Left renal cortex interstitium (tissue), 4 donors: ENCODE results near the gene NEURL1B. TPM values are rescaled to one million over a fixed set of nuclear protein-coding genes. Genes with fewer than 3 reads are reported as not detected.
"Not testable (repeated sequence)": the region's sequence is repeated elsewhere in the genome, so short reads cannot be mapped to it uniquely, and the experiment has no call there.

ENCODE experiments used
- DNase-seq, 4 donors: peaks; one replicate each; pipeline ENCODE4 v3.0.0-alpha.2; 2013; ENCODE audit warnings: low read depth in 4 of 4, low spot score in 2 of 4, missing footprints in 1 of 4
- polyA plus RNA-seq, 4 donors: library from polyadenylated mRNA; unstranded; fragments of 120-200 nt; gene quantifications; one replicate each; pipeline ENCODE4 v1.2.1, GENCODE V29; 2013; ENCODE audit not compliant: insufficient read length in 4 of 4

Gene NEURL1B, protein sequence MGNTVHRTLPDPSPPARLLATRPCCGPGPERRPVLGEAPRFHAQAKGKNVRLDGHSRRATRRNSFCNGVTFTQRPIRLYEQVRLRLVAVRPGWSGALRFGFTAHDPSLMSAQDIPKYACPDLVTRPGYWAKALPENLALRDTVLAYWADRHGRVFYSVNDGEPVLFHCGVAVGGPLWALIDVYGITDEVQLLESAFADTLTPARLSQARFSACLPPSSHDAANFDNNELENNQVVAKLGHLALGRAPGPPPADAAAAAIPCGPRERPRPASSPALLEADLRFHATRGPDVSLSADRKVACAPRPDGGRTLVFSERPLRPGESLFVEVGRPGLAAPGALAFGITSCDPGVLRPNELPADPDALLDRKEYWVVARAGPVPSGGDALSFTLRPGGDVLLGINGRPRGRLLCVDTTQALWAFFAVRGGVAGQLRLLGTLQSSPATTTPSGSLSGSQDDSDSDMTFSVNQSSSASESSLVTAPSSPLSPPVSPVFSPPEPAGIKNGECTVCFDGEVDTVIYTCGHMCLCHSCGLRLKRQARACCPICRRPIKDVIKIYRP
- 10 to 100 TPM; 13.6 to 17.0 (median 15.4) TPM for polyA plus RNA-seq

DNA sequence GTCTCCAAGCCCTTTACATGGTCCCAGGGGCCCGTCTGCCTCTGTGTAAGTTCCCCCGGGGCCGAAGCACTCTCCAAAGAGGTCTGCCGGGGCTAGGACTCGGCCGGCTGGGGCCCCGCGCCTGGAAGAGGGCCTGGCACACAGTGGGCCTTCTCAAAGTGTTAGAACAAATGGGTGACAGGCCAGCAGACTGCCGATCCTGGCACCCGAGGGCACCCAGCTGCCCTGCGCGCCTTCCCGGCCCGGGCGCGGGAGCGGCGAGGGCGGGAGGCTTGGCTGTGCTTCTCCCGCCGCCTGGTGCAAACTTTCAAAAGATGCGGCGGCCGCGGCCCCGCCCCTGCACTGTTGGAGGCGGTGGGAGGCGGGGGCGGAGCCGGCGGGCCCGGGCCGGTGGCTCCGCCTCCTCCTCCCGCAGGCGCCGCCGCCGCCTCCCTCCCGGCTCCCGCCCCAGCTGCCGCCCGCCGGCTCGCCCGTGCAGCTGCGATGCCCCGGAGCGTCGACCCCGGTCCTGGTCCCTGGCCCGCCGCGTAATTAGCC, at the start of gene NEURL1B:
TSS of gene NEURL1B (plus strand) at position 442 of the 537 bp plus-strand sequence. CDS start 144 bp downstream, outside the sequence.
- peak in 2 of 4 donors; percentile 65 to 66 for DNase-seq

DNA sequence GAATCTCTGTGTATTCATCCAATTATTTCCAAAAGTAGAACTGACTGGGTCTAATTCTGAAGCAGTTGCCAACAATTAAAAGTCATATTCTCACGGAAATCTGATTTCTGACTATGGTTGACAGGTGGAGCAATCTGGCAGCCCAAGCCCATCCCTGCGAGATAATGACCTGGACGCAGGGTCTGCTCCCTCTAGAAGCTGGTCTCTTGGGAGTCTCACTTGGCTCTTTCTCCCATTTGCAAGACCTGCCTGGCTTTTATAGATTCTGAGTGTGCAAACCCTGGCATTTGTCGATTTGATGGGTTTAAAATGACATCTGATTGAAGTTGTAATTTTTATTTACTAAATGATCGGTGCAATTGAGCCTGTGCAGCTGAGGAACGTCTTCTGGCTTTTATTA, 49.4 kb upstream of the NEURL1B start:
- no peak for DNase-seq

DNA sequence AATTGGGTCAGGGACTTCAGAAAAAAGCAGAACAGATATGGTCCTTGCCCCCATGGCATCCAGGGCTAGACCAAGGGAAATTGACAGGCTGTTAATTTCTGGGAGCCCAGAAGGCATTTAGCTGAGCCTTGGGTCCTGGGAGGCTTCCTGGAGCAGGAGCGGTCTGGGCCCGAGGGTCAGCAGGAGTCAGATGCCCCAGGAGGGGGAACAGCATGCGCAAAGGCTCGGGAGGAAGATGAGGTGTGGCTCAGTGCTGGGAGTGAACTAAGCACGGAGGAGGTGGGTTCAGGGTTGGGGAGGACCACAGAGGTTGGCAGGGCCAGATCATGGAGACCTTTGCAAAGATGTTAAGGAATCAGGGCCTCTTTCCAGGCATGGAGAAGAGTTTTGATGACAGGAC, 48.2 kb upstream of the NEURL1B start:
- DNase-seq = no peak

DNA sequence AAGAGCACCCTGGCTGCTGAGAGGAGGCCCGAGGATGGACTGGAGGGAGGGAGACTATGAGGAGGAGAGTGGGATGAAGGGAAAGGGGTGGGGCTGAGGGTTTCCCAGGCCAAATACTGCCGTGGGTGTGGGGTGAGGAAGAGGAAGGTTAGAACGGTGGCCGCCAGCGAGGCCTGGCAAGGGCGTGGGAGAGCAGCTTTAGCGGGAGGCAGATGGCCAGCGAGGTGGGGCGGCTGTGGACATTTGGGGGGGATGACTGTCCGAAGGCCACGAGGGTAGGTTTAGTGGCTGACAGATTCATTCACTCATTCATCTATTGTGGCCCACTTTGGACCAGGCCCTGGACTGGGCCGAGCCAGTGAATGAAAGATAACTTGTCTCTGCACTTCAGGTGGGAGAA, 47.8 kb upstream of the NEURL1B start:
- DNase-seq = no peak

DNA sequence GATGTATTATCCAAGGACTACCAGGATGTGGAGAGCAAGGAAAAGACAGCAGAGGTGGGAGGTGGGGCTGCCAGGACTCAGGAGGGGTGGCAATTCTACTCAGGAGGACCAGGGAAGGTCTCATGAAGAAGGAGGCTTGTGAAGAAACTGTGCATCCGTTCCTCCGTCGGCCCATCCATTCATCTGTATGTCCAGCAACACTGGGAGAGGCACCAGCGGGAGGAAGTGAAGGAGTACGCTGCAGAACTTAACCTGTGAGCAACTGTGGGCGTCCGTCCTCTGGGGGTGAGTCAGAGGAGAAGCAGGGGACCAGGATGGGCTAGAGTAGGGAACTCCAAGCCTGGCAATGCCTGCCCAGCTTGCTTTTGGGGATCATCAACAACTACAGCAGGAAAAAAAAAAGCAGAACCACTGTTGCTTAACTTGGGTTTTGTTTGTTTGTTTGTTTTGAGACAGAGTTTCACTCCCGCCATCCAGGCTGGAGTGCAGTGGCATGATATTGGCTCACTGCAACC, 47.3 kb upstream of the NEURL1B start:
- no peak for DNase-seq

DNA sequence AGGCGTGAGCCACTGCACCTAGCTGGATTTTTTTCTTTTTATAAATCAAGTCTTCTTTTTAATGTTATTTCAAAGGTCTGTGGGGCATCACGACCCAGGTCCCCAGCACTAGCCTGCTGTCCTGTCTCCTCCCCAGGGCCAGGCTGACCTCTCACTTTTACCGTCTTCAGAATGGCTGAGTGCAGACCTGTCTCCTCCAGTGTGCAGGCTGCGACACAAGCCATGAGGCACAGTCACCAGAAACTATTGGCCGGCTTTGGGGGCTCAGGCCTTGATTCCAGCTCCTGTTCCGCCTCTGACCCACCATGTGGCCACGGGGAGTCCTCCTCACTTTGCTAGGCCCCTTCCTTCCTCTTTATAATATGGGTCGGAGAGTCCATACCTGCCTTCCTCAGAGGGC, 46.6 kb upstream of the NEURL1B start:
- DNase-seq = no peak

DNA sequence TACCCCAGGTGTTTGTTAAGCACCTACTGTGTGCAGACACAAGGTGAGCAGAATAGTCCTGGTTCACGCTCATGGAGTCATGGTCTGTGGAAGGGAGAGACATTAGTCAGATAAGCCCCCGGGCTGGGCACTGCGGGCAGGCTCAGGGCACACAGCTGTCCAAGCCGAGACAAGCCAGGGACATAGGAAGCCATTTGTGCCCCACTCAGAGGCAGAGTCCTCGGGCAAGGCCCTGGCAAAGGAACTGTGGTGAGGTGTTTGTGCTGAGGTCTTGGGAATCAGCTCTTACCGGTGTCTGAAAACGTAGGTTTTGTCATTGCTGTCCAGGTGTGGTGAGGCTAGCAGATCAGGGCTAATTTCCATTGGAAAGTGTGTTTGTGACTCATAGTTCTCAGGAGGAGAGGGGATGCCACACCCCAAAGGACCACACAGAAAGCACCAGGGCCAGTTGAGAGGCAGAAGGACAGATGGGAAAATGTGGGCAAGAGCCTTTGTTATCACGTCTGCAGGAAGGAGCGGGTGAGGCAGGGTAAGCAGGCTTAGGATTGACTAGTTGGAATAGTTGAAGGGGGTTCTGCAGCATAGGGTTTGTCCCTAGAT, 46.1 kb upstream of the NEURL1B start:
- DNase-seq = no peak

DNA sequence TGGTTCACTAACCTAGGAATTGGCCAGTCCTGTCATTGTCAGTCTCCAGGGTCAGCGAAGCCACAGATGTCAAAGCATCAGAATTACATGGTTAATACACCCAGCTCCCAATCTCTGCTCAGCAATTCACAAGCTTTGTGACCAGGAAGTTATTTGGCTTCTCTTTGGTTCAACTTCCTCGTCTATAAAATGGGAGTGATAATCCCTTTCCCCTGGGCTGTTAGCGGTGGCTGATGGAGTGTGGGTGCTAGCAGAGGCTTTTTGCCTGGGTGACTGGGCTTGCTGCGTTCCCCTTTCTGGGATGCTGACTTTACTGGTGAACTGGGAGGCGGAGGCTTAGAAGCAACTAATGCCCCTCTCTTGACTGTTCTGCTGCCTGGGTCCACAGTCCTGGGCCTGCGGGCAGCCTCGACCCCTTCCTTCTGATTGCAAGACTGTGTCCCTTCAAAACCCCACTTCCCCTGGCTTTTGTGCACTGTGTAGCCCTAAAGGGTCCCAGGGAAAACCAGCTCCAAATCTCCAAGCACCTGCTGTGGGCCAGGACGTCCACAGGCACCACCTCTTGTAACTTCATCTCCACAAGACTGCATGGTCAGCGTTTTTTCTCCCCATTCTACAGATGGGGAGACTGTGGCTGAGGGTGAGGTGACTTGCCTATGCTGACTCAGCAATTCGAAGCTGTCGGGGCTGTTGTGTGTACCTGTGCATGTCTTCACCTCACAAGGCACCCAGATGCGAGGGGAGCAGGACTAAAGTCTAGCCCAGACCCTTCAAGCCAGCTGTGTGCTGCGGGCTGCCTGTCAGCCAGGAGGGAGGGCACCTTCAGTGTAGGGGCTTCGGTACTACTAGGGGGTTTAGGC, 45.2 kb upstream of the NEURL1B start:
- no peak for DNase-seq

DNA sequence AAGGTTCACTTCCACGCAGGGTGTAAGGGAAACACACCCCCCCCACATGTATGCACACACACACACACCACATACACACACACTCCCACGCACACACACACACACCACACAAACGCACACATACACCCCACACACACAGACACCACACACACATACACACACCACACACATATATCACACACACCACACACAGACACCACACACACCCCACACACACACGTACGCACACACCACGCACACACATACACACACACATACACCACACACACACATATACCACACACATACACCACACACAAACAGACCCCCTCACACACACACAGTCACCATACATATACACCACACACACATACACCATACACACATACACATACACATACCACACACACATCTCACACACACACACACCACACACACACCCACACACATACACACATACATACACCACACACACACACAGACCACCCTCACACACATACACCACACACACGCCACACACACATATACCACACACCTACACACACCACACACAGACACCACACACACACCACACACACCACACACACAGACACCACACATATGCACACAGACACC, 44.3 kb upstream of the NEURL1B start:
- DNase-seq = no peak

DNA sequence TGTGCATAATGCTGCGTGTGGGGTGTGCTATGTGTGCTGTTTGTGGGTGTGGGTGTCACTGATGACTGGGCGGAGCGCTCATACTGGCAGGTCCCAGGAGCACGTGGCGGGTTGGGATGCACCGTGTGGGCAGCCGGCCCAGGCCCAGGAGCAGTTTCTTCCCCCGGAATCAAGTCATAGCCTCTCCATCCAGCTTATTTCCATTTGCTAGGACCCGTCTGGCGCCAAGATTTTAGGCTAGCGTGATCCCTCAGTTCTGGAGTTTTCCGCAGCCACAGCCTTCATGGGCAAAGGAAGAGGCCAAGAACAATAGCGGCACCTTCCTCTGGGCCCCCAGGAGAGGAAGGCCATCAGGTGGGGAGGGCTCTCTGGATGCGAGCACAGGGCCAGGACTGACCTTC, 43.3 kb upstream of the NEURL1B start:
- DNase-seq = no peak

DNA sequence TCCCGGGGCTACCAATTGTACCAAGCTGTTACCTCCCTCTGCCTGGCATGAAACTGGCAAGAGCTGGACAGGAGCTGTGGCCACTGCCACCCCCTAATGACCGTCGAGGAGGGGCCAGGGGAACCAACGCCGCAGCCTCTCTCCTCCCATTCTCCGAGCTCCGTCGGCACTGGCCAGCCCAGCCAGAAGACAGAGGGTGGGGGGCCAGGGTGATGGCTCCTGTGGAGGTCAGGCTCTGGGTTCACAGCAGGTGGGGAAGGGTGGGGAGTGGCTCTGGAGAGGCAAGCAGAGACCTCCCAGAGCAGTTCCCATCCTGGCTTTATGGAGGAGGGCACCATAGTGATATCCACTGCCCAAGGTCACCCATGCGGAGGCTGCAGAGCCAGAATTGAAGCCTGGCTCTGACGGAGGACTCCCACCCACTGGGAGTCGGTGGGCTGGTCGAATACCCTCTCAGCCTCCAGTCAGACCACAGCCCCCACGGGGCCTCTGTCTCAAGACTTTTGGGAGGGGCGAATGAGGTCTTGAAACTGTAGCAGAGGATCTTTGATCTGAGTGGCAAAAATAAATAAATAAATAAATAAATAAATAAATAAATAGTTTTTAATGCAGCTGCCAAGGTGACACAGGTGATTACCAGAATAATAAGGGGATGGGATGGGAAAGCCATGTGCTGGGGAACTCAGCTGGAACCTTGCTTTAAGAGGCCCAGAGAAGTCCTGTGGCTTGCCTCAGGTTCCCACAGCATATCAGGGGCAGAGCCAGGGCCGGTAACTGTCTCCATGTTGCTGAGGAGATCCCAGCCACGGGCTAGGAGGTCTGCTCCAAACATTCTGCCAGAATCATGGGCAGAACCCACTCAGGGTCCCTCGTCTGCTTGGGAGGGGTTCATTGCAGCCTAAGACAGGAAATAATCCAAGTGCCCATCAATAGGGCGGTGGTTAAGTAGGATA, 42.5 kb upstream of the NEURL1B start:
- no peak for DNase-seq

DNA sequence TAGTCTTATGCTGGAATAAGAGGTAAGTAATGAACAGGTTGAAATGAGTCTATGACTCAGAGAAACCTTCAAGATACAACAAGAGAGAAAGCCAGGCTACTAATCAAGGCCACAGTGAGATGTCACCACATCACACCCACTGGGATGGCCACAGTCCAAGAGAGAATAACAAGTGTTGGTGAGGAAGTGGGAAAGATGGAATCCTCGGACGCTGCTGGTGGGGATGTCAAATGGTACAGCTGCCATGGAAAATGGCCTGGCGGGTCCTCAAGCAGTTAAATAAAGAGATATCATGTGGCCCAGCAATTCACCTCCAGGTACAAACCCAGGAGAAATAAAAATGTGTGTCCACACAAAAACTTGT, 41.9 kb upstream of the NEURL1B start:
- no peak for DNase-seq

DNA sequence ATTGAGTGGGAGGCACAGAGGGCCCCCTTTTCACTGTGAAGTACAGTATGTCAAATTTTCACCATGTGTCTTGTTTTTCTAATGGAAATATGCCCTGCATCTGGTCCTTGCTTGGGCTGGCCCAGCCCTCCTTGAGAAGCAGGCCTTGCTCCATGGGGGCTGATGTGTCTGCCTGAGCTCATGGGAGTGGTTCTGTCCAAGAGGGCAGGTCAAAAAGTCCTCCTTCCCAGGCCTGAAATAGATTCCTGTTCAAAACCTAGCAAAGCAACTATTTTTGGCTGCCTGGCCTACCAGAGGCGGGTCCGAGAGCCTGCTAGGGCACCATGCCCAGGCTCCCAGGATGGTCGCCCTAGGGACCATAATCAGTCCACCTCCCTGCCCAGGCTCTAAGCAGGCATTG, 40.5 kb upstream of the NEURL1B start:
- DNase-seq = no peak

DNA sequence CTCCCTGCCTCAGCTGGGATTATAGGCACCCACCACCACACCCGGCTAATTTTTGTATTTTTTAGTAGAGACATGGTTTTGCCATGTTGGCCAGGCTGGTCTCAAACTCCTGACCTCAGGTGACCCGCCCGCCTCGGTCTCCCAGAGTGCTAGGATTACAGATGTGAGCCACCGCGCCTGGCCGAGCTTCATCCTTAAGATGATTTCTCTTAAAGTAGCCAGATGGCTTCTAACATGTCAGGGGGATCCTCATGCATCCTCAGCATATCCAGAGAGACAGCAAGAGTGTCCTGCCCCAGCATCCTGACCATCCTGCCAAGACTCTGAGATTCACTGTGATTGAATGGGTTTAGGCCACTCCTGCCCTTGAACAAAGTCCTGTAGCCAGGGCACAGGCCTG, 39.5 kb upstream of the NEURL1B start:
- not testable (repeated sequence) for DNase-seq

DNA sequence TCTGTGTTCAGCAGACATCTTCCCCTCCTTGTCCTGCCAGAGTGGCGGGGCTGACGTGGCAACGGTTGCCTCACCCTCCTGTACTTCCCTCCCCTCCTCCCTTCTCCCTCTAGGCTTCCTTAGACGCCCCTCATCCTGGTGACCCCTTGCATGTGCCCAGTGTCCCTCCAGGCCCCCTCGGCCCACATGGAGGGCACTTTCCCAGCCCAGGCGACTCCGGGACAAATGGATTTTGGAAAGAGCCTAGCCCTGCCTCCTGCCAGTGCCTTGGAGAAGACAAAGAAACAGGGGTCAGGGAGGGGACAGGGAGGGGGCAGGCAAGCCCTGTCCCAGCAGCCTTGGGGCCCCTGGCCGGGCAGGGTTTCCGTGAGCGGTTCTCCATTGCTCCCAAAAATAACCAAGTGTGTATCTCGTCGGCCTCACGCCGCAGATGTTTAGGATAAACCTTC, 38.3 kb upstream of the NEURL1B start:
- no peak for DNase-seq

DNA sequence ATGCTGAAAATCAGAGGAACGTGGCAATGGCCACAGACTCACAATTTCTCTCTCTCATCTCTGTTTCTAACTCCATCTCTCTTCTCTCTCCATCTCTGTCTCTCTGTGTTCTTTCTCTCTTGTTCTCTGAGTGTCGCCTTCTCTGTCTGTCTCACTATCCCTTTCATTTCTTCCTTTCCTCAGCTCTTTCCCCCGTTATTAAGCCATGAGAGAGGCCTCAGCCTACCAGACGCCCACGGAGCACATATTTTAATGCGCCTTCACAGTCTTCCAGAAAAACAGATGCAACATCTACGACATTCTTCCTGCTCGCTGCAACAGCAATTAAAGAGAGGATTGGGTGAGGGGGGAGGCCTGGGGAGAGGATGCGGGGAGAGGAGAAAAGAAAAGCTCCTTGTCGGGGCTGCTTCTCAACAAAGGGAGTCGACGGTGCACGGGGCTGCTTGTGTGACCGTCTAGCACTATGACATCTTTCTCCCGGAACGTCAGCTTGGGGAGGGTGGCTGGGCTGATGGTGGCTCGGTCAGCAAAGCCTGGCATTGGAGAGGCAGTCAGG, 37.7 kb upstream of the NEURL1B start:
- DNase-seq = peak in 2 of 4 donors; percentile 41 to 53

DNA sequence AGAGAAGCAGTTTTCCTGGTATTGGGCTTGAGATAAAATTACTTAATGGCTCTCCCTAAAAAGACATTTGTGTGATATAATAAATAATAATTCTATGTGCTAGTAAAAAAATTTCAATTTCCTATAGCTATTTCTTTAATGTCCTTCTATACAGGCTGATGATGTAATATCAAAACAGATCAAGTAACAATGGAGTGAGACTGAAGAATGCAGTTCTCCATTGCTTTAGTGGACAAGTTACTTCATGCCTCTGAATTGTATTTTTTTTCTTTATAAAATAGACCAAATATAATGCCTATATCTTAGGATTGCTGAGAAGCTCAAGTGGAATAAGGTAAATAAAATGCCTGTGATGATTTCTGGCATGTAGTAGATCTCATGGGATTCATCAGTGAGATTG, 35.6 kb upstream of the NEURL1B start:
- no peak for DNase-seq

DNA sequence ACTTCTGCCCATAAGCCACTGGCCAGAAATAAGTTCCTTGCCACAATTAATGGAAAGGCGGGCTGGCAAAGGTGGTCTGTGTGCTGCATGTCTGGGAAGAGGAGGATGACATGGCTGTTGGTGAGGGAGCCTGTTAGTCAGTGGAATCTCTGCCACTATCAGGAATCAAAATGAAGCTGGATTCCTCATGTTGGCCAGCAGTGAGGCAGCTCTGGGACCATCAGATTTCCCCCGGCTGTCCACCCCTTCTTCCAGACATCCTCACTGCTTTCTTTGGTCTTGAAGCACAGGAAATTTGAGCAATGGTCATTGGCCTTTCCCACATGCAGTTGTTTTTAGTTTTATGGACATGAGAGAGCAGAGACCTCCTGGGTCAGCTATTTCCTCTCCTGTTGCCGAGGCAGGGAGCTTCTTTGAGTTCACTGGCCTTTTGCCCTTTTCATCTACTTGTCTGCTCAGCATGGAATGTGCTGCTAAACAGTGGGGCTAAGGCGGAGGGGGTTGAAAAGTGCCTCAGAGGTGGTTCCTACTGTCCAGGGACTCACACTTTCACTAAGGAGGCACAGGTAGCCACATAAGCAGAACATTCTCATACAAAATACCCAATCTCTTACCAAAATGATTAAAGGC, 34.8 kb upstream of the NEURL1B start:
- DNase-seq = no peak
